D341Med (cell line): ENCODE measurements around the gene VAV3.

Experiments
- DNase-seq: peaks from one replicate; pipeline ENCODE4 v3.0.0; 2012; ENCODE audit warnings: low spot score

The VAV3 gene

GRCh38 chr1:107575226-107575625, 389.8 kb downstream of the VAV3 start:
- DNase-seq, result no peak

GRCh38 chr1:107574044-107574443, 390.9 kb downstream of the VAV3 start:
- no peak for DNase-seq

- no peak for DNase-seq
Measured at GRCh38 chr1:107572674-107573211, 392.2 kb downstream of the VAV3 start.

GRCh38 chr1:107570768-107571167, 394.2 kb downstream of the VAV3 start:
- no peak for DNase-seq

- peak; percentile 41 for DNase-seq
Measured at GRCh38 chr1:107563441-107563840, 401.5 kb downstream of the VAV3 start.

- no peak for DNase-seq
Measured at GRCh38 chr1:107559881-107560280, 405.1 kb downstream of the VAV3 start.

- no peak for DNase-seq
Measured at GRCh38 chr1:107557095-107557494, 407.9 kb downstream of the VAV3 start.

- DNase-seq, result no peak
Measured at GRCh38 chr1:107555578-107555977, 409.4 kb downstream of the VAV3 start.

GRCh38 chr1:107552781-107553180, 412.2 kb downstream of the VAV3 start:
- DNase-seq, result no peak

GRCh38 chr1:107551456-107551855, 413.5 kb downstream of the VAV3 start:
- DNase-seq, result no peak

- no peak for DNase-seq
Measured at GRCh38 chr1:107550358-107550757, 414.6 kb downstream of the VAV3 start.

GRCh38 chr1:107549152-107549810, 415.7 kb downstream of the VAV3 start:
- no peak for DNase-seq

- no peak for DNase-seq
Measured at GRCh38 chr1:107548276-107548675, 416.7 kb downstream of the VAV3 start.

GRCh38 chr1:107547363-107548155, 417.4 kb downstream of the VAV3 start:
- no peak for DNase-seq

- no peak for DNase-seq
Measured at GRCh38 chr1:107546576-107546975, 418.4 kb downstream of the VAV3 start.

- no peak for DNase-seq
Measured at GRCh38 chr1:107545879-107546278, 419.1 kb downstream of the VAV3 start.

- no peak for DNase-seq
Measured at GRCh38 chr1:107545056-107545577, 419.9 kb downstream of the VAV3 start.

- DNase-seq, result no peak
Measured at GRCh38 chr1:107544285-107544684, 420.7 kb downstream of the VAV3 start.

- DNase-seq, result no peak
Measured at GRCh38 chr1:107541412-107541811, 423.6 kb downstream of the VAV3 start.

- DNase-seq, result no peak
Measured at GRCh38 chr1:107538502-107538901, 426.5 kb downstream of the VAV3 start.

- no peak for DNase-seq
Measured at GRCh38 chr1:107536266-107536665, 428.7 kb downstream of the VAV3 start.

GRCh38 chr1:107535091-107535490, 429.9 kb downstream of the VAV3 start:
- DNase-seq, result no peak

GRCh38 chr1:107534632-107535031, 430.3 kb downstream of the VAV3 start:
- no peak for DNase-seq
